Measurements from ENCODE around the gene GNB5. TPM values are rescaled to one million over a fixed set of nuclear protein-coding genes. Genes with fewer than 3 reads are reported as not detected.
"Not testable (repeated sequence)": the region's sequence is repeated elsewhere in the genome, so short reads cannot be mapped to it uniquely, and the experiment has no call there.

Gene GNB5
- polyA plus RNA-seq, 4 donors, result 14.7 to 19.4 (median 17.4) TPM

DNA sequence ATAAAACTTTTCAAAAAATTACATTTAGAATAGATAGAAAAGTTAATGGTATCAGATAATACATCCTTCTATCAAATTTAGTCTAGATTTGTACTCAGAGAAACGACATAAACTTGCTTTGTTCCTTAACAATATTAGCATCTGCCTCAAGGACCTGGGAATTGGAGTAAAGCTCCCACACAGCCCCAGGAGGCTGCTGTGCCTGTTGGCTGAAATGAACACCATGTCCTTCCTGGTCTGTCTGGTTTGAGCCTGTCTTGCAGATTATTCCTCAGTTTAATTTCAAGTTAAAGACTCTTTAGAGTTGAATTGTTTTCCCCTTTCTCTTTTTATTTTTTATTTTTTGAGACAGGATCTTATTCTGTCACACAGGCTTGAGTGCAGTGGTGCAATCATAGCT, 19.4 kb downstream of the GNB5 start:
- DNase-seq (ENCODE audit: low read depth in 4 of 4, low spot score in 3 of 4), result no peak

DNA sequence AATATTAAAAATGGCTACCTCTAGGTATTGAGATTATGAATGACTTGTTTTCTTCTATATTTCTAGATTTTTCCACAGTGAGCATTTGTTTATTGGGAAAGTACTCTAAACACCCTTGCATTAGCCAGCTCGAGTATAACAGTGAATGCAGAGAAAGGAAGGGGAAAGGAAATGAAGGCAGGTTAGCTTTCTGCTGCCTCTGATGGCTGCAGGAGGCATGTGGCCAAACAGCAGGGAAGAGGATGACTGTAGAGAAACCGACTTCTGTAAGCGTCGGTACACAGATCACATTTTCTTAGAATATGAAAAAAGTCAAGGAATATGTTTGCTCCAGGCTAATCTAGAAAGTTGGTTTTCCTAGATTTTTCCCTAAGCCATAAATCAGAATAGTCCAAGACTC, 19.8 kb downstream of the GNB5 start:
- no peak for DNase-seq (ENCODE audit: low read depth in 4 of 4, low spot score in 3 of 4)

DNA sequence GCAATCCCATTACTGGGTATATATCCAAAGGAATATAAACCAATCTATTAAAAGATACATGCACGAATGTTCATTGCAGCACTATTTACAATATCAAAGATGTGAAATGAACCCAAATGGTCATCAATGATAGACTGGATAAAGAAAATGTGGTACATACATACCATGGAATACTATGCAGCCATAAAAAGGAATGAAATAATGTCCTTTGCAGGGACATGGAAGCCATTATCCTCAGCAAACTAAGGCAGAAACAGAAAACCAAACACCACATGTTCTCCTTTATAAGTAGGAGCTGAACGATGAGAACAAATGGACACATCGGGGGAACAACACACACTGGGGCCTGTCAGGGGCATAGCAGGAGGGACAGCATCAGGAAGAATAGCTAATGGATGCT, 21.0 kb downstream of the GNB5 start:
- not testable (repeated sequence) for DNase-seq (ENCODE audit: low read depth in 4 of 4, low spot score in 3 of 4)

DNA sequence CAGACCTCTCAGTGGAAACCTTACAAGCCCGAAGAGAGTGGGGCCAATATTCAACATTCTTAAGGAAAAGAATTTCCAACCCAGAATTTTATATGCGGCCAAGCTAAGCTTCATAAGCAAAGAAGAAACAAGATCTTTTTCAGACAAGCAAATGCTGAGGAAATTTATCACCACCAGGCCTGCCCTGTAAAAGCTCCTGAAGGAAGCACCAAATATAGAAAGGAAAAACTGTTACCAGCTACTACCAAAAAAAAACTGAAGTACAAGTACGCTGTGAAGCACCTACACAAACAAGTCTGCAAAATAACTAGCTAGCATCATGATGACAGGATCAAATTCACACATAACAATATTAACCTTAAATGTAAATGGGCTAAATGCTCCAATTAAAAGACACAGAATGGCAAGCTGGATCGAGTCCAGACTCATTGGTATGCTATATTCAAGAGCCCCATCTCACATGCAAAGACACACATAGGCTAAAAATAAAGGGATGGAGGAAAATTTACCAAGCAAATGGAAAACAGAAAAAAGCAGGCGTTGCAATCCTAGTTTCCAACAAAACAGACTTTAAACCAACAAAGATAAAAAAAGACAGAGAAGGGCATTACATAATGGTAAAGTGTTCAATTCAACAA, 25.6 kb downstream of the GNB5 start:
- not testable (repeated sequence) for DNase-seq (ENCODE audit: low read depth in 4 of 4, low spot score in 3 of 4)

DNA sequence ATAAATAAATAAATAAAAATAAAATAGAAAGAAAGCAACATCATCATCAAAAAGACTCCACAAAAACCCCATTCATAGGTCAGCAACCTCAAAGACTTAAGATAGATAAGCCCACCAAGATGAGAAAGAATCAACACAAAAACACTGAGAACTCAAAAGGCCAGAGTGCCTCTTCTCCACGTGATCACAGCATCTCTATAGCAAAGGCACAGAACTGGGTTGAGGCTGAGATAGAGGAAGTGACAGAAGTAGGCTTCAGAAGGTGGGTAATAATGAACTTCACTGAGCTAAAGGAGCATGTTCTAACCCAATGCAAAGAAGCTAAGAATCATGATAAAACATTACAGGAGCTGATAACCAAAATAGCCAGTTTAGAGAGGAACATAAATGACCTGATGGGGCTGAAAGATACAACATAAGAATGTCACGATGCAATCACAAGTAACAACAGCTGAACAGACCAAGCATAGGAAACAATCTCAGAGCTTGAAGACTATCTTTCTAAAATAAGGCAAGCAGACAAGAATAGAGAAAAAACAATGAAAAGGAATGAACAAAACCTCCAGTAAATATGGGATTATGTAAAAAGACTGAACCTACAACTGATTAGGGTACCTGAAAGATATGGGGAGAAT, 26.4 kb downstream of the GNB5 start:
- no peak for DNase-seq (ENCODE audit: low read depth in 4 of 4, low spot score in 3 of 4)

DNA sequence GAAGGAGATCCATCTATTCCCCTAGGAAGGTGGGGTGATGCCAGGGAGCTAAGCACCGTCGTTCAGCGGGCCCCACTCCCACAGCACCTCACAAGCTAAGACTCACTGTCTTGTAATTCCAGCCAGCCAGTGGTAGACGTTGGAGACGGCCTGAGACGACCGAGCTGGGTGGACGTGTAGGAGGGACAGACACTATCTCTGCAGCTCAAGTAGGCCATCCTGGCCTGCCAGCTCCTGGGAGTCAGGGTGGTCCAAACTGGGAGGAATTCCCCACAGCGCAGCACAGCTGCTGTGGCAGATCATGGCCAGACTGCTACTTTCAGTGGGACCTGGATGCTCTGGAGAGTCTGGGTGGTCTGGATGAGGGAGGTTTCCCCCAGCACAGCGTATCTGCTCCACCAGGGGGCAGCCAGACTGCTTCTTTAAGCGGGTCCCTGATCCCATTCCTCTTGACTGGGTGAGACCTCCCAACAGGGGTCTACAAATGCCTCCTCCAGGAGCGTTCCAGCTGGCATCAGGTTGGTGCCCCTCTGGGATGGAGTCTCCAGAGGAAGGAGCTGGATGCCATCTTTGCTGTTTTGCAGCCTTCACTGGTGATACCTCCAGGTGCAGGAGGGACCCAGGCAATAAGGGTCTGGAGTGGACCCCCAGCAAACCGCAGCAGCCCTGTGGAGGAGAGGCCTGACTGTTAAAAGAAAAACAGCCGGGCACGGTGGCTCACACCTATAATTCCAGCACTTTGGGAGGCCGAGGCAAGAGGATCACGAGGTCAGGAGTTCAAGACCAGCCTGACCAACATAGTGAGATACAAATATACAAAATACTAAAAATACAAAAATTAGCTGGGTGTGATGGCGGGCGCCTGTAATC, 27.6 kb downstream of the GNB5 start:
- no peak for DNase-seq (ENCODE audit: low read depth in 4 of 4, low spot score in 3 of 4)

DNA sequence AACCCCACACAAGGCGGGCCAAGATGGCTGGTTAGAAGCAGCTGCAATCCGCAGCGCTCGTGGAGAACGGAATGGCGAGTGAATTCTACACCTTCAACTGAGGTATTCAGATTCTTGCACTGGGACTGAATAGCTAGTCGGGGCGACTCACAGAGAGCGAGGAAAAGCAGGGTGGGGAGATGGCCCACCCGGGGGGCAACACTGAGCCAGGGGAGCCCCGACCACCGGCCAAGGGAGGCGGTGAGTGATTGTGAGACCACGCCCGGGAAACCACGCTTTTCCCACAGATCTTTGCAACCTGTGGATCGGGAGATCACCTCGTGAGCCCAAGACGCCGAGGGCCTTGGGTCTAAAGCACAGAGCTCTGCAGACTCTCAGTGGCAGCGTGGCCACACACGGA, 28.3 kb downstream of the GNB5 start:
- no peak for DNase-seq (ENCODE audit: low read depth in 4 of 4, low spot score in 3 of 4)

DNA sequence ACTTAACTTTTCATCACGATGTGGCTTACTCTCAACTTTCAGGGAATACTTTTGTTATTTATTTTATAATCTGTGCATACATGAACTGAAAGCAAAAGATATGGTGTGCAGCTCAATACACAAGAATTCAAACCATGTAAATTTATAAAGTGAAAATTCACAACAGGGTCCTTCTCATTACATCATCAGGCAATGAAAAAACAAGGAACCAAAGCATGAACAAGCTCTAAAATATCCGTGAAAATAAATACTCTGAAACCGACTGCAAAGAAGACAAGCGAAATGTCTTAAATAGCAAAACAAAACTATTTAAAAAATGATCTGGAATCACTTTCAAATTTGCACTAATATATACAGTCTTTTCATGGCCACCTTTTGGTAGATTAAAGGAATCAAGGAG, 28.9 kb downstream of the GNB5 start:
- DNase-seq (ENCODE audit: low read depth in 4 of 4, low spot score in 3 of 4), result no peak

DNA sequence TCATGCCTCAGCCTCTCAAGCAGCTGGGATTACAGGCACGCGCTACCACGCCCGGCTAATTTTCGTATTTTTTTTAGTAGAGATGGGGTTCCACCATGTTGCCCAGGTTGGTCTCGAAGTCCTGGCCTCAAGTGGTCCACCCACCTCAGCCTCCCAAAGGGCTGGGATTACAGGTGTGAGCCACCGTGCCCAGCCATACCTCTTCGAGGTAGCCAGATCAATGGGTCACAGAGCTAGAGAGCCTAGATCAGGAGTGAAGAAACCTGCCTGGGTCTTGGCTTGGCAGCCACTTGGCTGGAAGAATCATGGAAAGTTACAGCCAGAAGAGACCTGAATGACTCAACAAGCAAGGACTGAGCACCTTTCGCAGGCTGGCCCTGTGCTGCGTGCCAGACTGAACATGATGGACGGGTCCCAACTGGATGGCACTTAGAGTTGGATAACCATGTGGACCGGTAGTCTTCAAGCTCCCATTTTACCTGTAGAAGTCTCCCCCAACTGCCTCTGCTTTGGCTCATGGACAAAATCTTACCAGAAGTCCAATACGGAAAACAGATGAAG, 29.7 kb downstream of the GNB5 start:
- DNase-seq (ENCODE audit: low read depth in 4 of 4, low spot score in 3 of 4), result no peak

DNA sequence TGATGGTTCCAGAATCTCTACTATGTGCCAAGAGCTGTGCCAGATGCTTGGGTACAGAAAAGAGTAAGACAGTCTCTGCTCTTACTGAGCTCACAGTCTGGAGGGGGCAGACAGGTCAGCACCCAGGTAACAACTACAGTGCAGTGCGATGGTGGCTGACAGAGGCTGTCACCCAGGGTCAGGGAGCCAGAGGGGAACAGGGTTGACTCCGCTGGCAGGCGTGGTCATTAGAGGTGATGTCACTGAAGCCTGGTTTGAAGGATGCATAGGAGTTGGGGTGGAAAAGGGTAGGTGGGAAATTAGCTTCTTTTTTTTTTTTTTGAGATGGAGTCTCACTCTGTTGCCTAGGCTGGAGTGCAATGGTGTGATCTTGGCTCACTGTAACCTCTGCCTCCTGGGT, 31.5 kb downstream of the GNB5 start:
- DNase-seq (ENCODE audit: low read depth in 4 of 4, low spot score in 3 of 4), result no peak

DNA sequence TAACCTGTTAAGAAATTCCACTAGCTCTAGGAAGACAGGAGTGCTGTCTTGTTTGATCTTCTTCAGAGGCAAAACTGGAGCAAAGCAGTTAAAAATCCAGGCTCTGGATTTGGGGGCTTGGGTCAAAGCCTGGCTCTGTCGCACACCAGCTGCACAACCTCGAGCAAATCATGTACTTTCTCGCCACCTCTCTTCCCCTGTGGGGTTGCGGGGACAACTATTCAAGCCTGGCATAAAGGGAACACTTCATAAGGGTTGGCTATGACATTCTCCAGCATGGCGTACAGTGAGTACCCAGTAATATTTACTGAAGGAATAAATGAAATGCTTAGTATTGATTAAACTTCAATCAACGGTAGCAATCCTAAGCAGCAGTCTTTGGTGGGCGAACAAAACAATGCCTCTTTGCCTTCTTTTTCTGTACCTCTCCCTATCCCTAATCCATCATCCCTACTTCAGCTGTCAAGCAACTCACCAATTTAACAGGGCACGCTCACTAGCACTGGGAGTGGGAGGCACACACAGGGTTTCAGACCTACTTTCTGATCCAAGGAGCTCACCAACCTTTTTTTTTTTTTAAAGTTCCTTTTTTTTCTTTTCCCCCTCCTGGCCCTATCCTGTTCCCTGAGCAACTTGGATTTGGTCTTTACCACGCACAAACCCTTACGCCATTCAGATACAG, 33.0 kb downstream of the GNB5 start:
- DNase-seq (ENCODE audit: low read depth in 4 of 4, low spot score in 3 of 4), result no peak

DNA sequence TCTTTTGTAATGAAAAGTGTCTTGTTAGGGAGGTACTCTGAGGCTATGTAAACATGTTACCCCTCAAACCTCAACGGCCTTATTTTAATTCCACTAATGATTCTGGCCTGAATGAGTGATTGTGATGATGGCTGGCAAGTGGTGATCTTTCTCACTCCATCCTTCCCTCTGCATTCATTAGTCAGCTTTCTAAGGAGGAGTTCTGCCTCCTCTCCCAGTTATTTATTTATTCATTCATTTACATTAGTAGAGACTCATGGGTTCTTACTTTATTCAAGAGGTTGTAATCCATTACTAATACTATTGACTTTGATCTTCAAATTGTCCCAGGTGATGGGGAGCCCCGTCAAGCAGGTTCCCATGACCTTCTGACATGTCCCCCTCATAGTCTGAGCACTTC, 35.3 kb downstream of the GNB5 start:
- no peak for DNase-seq (ENCODE audit: low read depth in 4 of 4, low spot score in 3 of 4)

DNA sequence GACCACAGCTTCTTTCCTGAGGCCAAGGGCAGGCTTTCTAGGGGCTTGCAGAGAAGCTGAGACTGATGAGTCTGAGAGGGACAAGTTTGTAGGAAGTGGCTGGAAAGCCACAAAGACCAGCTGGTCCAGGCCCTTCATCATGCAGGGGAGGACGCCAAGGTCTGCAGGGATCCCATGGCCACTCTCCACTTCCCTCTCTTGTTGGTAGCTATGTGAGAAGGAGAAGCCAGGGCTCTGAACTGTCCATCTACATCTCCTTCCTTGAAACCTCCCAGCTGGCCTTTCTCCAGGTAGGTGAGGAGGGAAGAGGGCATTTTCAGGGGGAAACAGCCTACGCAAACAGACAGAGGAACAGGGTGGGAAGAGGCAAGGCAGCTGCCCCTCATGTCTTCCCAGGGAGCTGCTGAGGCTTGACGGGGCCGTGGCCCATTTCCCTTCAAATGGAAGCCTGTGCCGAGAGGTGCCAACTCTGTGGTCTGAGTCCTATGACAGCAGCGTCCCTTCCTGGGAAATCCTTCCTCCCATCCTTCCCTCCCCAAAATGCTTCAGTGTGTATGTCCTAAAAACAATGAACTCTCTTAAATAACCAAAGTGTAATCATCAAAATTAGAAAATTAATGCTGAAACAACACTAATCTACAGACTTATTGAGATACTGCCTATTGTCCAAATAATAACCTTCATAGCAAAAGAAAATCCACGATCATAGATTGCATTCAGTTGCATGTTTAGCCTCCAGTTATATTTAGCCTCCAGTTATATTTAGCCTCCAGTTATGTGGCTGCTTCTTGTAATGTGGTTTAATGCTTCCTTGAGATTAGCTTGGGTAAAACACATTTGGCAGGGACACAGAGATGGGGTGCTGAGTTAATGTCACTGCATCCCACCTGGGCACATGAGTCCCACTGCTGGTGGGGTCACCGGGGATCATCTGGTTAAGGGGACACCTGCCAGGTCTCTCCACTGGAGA, 36.0 kb downstream of the GNB5 start:
- DNase-seq (ENCODE audit: low read depth in 4 of 4, low spot score in 3 of 4), result no peak

DNA sequence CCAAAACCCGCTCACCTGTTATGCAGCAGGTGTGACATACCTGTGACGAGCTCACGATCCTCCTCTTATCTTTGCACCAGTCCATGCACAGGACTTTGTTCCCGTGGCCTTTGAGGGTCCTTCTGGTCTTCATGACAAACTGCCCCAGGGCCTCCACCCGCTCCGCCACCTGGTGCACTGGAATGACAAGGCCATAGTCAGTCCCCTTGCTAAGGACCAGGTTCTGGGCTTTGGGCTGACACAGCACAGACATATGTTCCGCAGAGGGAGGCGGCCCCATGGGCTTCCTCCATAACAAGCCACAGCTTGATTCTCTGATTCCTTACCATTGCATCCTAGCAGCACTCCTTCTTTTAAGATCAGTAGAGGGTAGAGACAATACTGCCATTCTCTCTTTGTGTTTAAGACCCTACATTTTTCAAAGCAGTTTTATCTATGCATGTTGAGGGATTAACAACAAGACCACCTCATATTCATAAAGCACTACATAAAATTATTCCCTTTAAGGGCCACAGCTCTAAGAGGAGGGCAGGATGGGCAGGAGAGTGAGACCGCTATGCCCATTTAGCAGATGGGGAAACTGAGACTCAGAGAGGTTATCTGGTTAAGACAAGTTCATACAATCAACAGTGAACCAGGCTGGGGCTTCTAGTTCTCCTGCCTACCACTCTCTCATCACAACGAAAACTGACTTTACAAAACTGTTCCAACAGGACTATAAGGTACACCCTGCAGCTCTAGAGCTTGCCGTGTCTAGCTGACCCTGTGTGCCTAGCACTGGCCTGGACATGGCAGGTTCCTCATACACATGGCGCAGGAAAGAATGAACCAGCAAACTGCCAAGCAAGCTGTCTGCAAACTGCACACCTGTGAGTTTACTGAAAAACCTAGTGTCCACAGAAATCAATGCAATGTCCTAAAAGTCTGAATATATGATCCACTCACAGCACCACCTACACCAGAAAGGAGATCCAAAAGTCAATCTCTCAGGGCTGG, 37.0 kb downstream of the GNB5 start:
- DNase-seq (ENCODE audit: low read depth in 4 of 4, low spot score in 3 of 4), result no peak

DNA sequence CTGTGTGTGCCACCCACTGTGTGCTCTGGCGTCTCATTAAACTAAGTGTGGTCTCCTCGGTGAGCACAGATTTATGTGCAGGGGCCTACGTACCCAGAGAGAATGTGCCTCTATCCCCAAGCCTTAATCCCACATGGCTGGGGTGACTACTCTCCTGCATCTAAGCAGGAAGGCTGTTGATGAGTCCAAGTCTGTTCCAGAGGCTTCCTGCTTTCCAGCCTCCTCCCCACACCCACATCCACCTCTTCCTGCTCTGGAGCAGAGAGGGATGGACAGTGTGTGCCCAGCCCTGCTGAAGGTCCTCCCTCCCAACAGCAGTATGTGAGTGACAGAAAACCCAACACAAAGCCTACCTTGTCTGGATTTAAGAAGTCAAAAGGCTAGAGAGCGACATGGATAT, 39.8 kb downstream of the GNB5 start:
- no peak for DNase-seq (ENCODE audit: low read depth in 4 of 4, low spot score in 3 of 4)

DNA sequence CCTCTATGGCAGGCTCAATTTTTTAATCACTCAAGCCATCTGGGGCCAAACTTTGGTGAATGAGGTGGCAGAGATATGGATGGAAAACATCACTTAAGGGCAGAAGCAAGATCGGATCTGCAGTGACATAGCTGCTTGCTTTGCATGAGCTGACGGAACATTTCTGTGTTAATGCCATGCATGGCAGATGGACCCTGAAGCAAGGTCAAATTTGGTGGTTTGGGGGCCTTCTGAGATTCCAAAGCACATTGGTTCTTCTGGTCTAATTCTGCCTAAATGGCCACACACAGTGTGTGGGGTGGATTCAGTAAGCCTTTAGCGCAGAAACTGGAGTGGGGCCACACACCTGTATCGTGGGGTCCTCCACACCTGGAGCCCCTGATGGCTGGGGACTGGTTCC, 40.3 kb downstream of the GNB5 start:
- DNase-seq (ENCODE audit: low read depth in 4 of 4, low spot score in 3 of 4), result no peak

DNA sequence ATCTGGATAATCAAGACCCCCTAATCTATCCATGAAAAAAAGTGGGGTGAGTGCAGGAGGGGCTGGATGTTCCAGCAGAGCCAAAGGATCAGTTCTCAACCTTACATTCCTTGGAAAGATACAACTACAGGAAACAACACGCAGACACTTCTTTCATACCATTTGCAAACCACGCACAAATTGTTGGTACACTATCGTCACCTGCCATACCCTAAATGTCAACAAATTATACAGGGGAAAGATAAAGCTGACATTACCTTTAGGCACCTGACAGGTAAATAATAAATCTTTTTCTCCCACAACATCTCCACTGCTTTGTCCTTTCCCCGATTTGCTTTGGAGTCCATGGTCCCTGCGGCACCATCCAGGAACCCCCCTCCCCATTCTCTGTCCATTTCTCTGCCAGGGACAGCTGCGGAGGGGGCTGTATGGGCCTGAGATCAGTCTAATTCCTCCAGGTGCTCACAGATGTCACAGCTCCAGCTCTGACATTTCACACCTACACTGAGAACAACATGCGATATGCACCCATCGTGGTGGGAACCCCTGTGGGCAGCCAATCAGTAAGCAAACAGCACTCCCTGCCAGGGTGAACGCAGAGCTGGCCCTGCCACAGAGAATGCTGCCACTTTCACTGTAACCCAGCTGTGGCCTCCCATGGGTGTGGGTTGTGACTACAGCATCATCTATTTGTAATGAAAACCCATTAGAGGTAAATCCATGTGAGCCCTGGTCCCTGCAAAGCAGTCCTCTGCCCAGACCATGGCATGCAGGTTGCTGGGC, 41.0 kb downstream of the GNB5 start:
- no peak for DNase-seq (ENCODE audit: low read depth in 4 of 4, low spot score in 3 of 4)

DNA sequence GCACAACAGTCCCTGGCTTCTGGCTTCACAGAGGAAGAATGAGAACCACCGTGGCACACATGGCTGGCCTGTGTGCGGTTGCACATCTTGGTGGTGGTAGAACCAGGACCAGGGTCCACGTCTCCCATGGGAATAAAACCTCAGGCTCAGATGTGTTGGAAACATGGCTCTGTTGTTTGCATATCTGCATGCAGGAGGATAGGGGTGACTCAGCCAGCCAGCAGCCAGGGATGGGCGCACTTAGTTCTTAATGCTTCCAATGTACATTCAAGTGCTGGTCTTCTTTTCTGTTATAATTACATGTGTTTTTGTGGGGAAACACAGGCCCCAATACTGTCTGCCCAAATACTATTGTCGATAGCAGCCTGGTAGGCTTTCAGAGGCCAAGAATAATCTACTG, 42.8 kb downstream of the GNB5 start:
- no peak for DNase-seq (ENCODE audit: low read depth in 4 of 4, low spot score in 3 of 4)

All from left renal pelvis (tissue), 4 donors.